Skeletal muscle cell (primary cell): ENCODE data around the gene ZCCHC17.

Source experiments
- DNase-seq: peaks from one replicate; pipeline ENCODE4 v3.0.0-alpha.2; 2010; ENCODE audit warnings: low read depth
- H3K4me3 ChIP-seq: 2 replicates; pipeline ENCODE4 v1.5.1; 2011; ENCODE audit warnings: low read depth, mild to moderate bottlenecking, control low read depth, low read length, moderate library complexity

The ZCCHC17 gene

DNA sequence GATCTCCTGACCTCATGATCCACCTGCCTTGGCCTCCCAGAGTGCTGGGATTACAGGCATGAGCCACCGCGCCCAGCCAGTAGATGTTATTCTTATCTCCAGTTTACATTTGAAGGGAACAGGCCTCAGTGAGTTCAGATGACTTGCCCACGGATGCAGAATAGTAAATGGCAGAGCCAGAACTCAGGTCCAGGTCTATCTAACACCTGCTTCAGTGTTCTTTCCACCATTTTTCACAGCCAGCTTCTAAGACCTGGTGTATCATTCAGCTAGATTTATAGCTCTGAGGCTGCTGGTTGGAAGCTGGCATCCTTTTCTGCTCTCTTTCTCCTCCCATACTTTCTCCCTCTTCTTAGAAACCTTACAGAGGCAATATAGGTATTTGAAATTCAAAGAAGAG is 65.2 kb downstream of the ZCCHC17 start:
- DNase-seq, result no peak

DNA sequence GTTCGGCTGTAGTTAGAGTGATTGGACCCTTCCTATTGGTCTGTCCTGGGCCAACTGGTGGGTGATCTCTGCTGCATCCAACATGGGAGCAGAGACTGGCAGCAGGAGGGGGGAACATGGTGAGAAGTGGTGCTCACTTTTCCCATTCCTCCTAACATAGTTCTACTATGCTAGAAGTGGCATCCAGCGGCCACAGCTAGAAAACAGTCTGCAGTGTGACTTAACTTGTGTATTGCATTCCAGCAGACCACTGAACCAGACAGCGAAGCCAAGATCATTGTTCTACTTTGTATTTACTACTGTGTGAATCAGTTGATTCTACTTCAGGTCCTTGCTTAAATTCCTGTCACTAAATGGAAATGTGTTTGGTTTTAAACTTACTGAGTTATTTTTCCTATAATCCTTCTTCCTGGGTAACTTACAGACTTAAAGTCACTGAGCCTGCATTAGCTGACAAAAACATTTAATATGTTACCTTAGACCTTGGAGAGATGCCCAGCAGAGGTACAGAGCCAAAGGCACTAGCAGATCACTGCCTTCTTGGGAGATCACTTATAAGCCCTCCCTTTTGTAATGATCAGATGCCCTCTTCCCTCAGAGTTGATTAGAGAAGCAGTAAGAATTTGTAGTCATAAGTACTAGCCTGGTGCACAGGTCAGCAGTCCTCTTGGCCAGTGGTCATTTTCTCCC is 67.9 kb downstream of the ZCCHC17 start:
- no peak for DNase-seq
- no peak overlapping the region for H3K4me3 ChIP-seq

More for the DNA sequence above, 65.2 kb downstream of the ZCCHC17 start:
- H3K4me3 ChIP-seq, result no peak overlapping the region

DNA sequence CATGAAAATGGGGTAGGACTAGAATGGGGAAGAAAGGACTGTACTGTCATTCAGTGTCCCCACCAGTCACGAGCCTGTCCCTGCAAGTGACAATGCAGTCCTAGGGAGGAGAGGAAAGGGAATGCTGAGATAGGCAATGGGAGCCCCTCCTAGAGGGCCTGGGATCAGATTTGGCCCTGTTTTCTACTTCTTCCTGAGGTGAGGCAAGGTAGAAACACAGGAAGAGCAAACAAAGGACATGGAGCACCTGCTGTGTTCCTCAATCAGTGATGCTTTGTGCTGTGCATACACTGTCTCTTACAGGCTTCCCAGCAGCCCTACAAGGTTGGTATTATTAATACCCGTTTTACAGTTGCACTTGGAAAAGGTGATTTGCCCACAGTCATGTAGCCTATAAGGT is 70.0 kb downstream of the ZCCHC17 start:
- no peak overlapping the region for H3K4me3 ChIP-seq
- no peak for DNase-seq

DNA sequence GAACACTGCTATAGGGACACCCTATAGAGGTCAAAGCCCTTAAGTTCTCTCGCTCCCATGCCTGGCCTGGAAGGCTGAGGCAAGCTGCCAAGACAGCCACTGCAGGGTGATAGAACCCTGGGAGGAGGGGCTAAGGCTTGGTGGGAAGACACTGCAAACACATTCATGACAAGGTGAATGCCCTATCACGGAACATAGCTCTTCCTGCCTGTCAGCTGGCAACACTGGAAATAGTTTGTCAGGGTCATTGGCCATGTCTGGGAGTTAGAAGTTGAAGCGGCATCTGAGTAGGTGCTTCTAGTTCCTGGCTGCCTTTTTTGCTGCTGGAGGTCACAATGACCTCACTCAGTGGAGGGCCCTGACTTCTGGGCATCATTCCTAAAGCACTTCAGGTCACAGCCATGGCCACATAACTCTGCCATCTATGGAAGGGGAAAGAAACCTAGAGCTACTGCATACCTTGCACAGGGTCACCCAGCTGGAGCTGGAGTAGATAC is 71.8 kb downstream of the ZCCHC17 start:
- DNase-seq, result no peak

DNA sequence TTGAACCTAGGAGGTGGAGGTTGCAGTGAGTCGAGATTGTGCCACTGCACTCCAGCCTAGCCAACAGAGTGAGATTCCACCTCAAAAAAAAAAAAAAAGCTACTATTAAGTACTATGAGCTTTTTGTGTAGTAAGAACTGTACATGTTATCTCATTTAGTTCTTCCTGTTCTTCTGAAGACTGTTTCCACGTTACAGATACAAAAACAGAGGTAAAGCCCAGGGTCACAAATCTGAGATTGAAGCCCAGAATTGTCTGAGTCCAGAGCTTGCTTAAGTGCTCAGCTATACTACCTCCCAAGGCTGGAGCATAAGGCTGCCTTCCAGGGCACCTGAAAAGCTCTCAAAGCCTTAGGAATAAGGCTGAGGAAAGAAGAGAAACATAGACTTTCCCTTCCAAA is 73.2 kb downstream of the ZCCHC17 start:
- DNase-seq, result no peak
- no peak overlapping the region for H3K4me3 ChIP-seq

More for the DNA sequence above, 71.8 kb downstream of the ZCCHC17 start:
- H3K4me3 ChIP-seq, result no peak overlapping the region

DNA sequence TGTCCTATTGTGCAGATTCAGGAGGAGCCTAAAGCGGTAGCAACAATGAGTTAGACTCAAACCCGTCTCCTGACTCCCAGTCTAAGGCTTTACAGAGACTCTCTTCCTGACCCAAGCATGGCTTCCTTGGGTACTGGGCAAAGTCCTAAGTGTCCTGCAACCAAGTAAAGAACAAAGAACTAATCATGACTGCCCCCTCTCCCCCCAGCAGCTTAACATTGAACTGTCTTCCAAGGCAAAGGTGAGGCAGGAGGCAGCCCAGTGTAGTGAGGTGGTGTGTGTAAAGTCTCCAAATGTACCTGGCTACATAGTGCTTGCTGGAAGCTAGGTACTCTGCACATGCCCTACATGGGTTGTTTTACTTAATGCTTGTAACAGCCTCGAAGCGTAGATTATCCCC is 73.7 kb downstream of the ZCCHC17 start:
- H3K4me3 ChIP-seq, result no peak overlapping the region
- no peak for DNase-seq

DNA sequence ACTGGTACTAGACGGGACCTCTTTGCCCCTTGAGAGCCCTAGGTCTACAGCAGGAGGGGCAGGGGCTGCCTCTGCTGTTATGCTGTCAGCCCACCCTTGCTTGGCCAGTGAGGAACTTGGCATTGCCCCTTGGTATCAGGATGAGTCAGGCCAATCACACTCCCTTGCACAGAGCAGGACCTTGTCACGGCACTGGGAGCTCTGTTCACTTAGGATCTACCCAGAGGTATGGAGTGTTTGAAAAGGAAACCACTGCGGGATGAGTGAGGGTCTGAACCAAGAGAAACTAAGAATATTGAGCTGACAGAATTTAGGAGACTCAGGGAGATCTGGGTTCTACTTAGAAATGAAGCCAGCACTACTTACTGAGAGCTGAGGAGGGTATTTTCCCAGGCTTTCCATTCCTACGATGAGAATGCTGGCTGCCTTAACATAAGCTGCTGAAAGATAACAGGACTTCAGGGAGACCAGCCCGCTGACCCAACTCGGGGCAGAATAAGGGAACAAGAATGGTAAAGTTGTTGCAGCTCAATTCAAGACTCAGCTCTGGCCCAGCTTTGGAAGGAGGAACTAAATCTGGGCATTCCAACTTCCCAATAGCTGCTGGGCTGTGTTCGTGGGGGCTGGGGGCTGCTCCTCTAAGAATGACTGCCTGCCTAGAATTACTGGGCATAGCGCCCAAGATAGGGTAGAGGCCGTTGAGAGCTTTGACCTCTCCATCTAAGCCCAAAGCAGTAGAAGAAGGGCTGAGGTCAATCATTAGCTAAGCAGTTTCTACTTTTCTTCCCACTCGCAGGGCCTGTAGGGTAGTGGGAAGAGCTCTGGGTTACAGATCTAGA is 74.5 kb downstream of the ZCCHC17 start:
- no peak for DNase-seq
- no peak overlapping the region for H3K4me3 ChIP-seq

DNA sequence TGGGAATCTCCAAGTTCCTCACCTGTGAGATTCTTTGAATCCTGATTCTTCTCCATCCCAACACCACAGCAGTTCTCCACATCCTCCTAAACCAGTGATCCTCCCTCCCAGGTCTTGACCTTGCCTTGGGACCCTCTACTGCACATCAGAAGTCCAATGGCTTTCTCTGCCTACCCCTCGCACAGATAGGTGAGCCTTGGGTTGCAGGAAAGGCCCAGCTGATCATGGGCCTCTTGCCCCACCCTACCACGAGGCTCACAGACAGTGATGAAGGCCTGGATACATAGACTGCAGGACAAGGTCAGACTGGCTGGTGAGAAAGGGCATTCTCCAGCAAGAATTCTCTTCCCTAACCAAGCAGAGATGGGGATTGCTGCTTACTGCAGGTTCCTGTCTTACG is 75.2 kb downstream of the ZCCHC17 start:
- DNase-seq, result no peak
- peak overlapping the region; percentile 44 for H3K4me3 ChIP-seq

DNA sequence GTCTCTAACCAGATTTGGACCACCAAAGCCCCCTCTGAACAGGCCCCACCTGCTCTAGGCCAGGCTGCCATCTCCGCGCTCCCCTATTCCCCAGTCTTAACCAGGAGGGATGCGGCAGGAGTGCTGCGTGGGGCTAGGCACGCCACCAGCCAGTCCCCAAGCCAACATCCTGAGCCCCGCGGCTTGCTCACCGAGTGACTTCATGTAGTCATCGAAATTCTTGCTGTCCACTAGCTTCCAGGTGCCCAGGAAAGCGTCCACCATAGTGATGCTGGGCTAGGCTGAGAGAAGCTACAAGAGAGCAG is 75.9 kb downstream of the ZCCHC17 start:
- no peak for DNase-seq
- peak overlapping the region; percentile 44 for H3K4me3 ChIP-seq

DNA sequence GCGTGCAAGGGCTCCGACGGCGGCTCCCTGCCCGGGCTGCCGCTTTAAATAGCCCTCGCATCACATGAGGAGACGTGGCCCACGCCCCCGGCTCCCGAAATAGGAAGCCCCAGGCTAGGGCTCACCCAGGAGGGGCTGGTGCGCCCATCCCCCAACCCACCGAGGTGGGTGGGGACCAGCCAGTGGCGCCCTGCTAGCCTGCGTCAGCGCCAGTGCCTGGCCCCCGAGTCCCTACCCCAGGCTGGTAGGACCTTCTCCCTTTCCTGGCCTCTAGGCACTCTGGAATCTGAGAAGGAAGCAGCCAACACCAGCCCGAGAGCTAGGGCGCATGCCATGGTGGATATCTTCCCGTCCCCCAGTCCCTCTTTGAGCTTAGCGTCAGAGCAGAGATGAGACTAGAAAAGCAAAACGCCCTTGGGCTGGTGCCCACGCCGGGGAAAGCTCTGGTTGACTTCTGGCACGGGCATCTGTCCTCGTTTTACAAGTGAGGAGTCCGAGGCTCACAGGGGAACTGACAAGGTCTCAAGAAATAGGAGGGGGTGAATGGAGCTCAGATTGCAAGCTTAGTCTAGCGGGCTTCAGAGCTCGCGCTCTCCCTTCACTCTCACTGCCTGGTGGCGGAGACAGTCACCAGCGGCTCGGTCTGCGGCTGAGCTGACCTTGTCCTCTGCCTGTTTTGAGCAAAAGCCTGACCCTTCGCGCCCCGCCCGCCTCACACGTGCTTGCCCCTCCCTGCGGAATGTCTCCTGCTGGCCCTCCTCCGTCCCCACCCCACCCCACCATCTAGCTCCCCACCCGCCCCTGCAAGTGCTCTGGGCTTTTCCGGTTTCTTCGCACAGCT is 76.4 kb downstream of the ZCCHC17 start, which contains the start of gene FABP3:
TSS of gene FABP3 (minus strand) at position 21 of the 841 bp plus-strand sequence. CDS start 62 bp downstream, outside the sequence.
- H3K4me3 ChIP-seq, result peak within 1 kb of the TSS; percentile 44
- DNase-seq, result peak; percentile 26

DNA sequence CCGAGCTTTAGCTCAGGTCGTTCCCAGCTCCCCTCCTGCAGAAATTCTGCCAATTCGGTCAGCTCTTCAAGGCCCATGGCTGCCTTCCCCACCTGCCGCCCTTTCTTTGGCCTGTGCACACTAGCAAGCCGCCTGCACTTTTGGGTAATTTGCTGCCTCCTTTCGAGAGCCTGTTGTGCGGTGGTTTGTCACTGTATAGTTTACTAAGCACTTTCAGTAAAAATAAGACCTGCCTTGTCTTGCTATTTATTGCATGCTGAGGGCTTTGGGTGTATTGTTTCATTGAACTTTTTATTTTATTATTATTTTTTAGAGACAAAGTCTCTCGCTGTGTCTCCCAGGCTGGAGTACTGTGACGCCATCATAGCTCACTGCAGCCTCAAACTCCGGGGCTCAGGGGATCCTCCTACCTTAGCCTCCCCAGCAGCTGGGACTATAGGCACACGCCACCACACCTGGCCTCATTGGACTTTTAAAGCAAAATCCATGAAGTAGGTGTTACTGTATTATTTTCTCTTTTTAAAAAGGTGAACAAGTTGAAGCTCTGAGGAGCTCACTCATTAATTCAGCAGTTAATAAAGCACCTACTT is 77.2 kb downstream of the ZCCHC17 start:
- peak overlapping the region; percentile 12 for H3K4me3 ChIP-seq

DNA sequence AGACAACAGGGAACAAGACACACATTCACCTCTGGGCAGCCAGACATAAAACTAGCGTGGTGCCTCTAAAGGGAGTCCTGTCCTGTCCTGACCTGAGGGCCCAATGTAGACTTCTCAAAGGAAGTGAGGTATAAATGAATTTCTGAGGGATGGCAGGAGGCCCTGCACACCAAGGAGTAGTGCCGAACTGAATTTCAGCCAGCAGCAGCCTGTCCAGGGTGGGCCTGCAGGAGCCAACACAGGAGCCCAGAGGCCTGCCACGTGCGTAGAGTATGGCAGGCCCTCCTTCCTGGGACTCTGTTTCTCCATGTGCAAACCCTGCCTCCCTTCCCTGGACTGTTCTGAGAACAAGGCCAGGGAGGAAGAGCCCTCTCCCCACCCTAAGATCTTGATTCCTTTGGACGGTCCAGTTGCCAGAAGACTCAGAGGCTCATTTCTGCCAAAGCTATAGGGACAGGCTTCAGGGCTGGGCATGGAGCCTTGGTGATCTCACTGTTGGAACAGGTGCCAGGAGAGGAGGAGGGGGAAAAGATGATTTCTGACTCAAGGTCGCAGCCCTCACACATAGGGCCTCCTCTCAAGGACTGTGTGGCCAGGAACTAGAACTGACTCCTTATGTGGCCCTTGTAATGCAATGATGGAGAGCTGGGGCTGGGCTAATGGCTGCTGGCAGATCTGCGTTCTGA is 77.8 kb downstream of the ZCCHC17 start:
- no peak overlapping the region for H3K4me3 ChIP-seq
- DNase-seq, result peak; percentile 38

More for the DNA sequence above, 77.2 kb downstream of the ZCCHC17 start:
- DNase-seq, result no peak

DNA sequence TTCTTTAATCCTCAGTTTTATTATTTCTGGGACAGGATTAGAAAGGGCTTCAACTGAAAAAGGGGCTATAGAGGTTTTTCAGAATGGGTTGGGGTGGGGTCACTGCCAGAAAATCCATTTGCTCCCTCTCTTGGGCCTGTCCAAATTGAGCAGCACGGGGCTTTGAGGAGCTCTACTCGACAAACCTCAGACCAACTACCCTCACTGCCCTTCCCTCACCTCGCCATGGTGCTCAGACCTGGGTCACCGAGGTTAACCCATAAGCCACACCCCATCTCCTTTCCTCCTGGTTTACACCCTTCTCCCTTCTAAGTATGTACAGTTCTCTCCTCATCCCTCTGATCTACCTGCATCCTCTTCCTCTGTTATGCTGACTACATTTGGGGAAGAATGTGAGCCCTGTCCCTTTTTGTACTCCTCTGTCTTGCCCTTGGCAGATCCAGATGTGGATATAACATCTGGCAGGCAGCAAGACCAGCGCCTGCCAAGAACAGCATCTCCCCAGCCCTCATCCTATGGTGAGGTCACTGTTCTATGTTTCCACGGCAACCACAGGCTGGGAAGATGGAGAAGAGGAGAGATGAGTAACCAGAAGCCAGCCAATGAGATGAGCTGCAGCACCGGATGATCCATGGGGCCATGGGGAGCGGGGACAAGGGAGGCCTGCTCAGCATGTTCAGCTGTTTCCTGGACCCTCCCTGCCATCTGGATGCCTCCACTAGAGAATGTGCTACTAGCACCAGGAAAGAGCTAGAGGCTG is 79.7 kb downstream of the ZCCHC17 start:
- H3K4me3 ChIP-seq, result no peak overlapping the region
- DNase-seq, result peak; percentile 93

DNA sequence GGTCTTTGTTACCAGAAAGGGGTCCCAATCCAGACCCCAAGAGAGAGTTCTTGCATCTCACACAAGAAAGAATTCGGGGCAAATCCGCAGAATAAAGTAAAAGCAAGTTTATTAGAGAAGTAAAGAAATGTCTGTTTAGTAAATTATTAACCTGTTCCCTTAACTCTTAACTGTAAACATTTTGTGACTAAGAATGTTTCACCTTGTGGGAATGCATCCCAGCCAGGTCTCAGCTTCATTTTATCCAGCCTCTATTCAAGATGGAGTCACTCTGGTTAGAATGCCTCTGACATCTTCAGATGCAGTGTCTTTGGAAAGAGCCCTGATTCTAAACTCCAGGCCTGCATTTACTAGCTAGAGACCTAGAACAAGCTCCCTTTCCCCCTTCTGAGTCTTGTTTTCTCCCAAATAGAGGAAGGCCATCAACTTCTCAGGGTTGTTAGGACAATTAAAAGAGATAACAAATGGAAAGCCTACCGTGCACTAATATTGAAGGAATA is 80.6 kb downstream of the ZCCHC17 start:
- H3K4me3 ChIP-seq, result no peak overlapping the region
- no peak for DNase-seq

DNA sequence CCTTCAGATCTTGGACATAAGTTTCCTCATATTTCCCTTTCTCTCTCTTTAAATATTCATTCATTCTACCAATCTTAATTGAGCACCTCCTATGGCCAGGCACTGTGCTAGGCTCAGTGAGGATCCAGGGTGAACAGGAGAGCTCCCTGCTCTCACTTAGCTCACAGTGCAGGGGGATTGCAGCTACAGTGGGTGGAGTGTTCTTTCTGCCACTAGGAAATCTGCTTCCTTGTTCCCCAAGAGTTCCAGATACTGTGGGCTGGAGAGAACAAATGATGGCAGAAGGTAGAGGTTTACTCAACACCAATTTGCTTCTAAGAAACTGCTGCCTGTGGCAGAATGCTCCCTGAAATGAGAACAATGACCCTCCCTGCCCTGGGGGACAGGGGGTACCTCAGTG is 81.2 kb downstream of the ZCCHC17 start:
- DNase-seq, result no peak
- no peak overlapping the region for H3K4me3 ChIP-seq

DNA sequence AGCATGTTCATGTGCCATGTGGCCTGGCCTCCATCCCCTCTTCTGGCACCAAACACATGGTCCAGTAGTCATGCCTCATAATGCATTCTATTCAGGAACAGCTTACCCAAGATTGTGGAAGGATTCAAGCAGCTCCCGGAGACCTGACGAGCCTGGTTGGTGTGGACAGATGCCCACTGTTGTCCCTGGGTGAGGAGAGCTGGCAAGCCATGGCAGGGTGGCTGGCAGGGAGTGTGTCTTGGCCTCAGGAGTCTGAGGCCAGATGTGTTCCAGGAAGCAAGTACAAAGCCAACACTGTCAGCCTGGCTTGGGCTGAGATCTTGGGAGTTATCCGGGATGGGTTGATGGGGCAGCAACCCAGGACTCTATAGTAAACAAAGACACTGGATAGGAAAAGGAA is 83.3 kb downstream of the ZCCHC17 start:
- H3K4me3 ChIP-seq, result no peak overlapping the region
- DNase-seq, result no peak

DNA sequence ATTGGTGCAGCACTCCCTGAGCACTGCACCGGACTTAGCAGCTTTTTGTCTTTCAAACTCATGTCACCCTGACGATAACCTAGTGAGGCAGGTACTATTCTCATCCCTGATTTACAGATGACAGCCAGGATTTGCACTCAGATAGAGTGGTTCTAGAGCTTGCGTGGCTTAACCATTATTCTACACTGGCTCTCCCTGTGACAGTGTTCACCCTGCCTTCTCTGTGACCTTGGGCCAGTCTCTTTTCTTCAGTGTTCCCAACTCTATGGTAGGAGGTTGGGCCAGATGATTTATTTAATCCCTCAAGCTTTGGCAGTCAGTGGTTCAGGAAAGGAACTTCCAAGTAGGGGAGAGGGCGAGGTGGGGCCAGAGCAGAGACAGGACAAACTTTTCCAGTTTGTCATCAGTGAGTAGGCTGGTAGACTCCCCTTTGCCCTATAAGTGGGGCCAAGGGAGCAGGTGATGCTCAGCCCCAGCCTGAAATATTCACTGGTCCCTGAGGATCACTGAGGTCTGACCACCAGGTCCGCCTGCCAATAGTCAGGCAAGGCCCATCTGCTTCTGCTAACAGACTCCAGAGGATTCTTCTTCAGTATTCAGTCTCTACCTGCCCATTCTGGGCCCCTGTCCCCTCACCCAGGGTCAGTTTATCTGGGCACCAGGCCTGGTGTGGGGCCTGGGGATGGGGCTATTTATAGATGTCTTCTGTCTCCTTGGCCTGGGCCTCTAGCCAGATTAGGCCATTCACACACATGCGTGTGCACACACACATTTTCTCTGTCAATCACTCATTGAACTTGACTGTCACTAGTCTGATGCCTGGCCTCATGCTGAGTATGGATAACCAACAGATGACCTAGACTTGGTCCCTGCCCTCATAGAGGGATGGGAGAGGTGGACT is 84.8 kb downstream of the ZCCHC17 start:
- no peak overlapping the region for H3K4me3 ChIP-seq
- DNase-seq, result peak; percentile 45
